Karpas-422 (cell line): ENCODE measurements around the gene CASP8. TPM values are rescaled to one million over a fixed set of nuclear protein-coding genes. Genes with fewer than 3 reads are reported as not detected.
"Not testable (repeated sequence)": the region's sequence is repeated elsewhere in the genome, so short reads cannot be mapped to it uniquely, and the experiment has no call there.

ENCODE experiments used
- DNase-seq: peaks from one replicate; pipeline ENCODE4 v3.0.0-alpha.2; 2015
- H2AFZ ChIP-seq: fragments of 200-600 bp; sonication (generic); 2 replicates; pipeline ENCODE4 v1.6.1; 2014; ENCODE audit warnings: antibody characterized with exemption, low read length, mixed read lengths
- H3K27ac ChIP-seq: fragments of 200-600 bp; sonication (generic); 2 replicates; pipeline ENCODE4 v1.5.1; 2014; ENCODE audit warnings: mild to moderate bottlenecking, low read length, moderate library complexity
- H3K27me3 ChIP-seq: fragments of 200-600 bp; sonication (generic); 2 replicates; pipeline ENCODE4 v1.6.1; 2014; ENCODE audit warnings: low read length, mixed read lengths
- H3K36me3 ChIP-seq: fragments of 200-600 bp; sonication (generic); 2 replicates; pipeline ENCODE4 v1.6.1; 2014; ENCODE audit warnings: low read length, mixed read lengths; ENCODE audit not compliant: insufficient read depth
- H3K4me1 ChIP-seq: fragments of 200-600 bp; sonication (generic); 2 replicates; pipeline ENCODE4 v1.6.1; 2014; ENCODE audit warnings: mild to moderate bottlenecking, low read length, mixed read lengths
- H3K4me2 ChIP-seq: fragments of 200-600 bp; sonication (generic); 2 replicates; pipeline ENCODE4 v1.6.1; 2014; ENCODE audit warnings: low read length, low read depth, mild to moderate bottlenecking; ENCODE audit not compliant: poor library complexity, severe bottlenecking
- H3K4me3 ChIP-seq: fragments of 200-600 bp; sonication (generic); 2 replicates; pipeline ENCODE4 v1.5.1; 2014; ENCODE audit warnings: mild to moderate bottlenecking, antibody characterized with exemption, low read length, mixed read lengths
- H3K79me2 ChIP-seq: fragments of 200-600 bp; sonication (generic); 2 replicates; pipeline ENCODE4 v1.6.1; 2014; ENCODE audit warnings: mild to moderate bottlenecking, low read length, mixed read lengths
- H3K9ac ChIP-seq: fragments of 200-600 bp; sonication (generic); 2 replicates; pipeline ENCODE4 v1.6.0; 2014; ENCODE audit warnings: low read length
- H3K9me2 ChIP-seq: fragments of 200-600 bp; sonication (generic), shearing (Covaris generic); replicated peaks from 2 replicates; pipeline ENCODE4 v1.6.0; 2014; ENCODE audit warnings: mild to moderate bottlenecking, low read length, moderate library complexity; ENCODE audit not compliant: insufficient read depth
- H3K9me3 ChIP-seq: fragments of 300-700, 200-600 bp; sonication (generic); 2 replicates; pipeline ENCODE4 v1.6.1; 2014; ENCODE audit warnings: low read length, mixed read lengths
- H4K20me1 ChIP-seq: fragments of 200-600 bp; sonication (generic); 2 replicates; pipeline ENCODE4 v1.6.1; 2014; ENCODE audit warnings: mild to moderate bottlenecking, antibody characterized with exemption, low read length, low read depth; ENCODE audit not compliant: insufficient read depth
- total RNA-seq: library from RNA; depleted of rRNA; stranded (reverse); fragments of >200 nt; shearing (Covaris generic); gene quantifications from 2 replicates; pipeline ENCODE4 v1.2.3, GENCODE V29; 2014; ENCODE audit warnings: low replicate concordance

The CASP8 gene
- total RNA-seq, 1 experiment from 2014 or later, result 114 TPM

DNA sequence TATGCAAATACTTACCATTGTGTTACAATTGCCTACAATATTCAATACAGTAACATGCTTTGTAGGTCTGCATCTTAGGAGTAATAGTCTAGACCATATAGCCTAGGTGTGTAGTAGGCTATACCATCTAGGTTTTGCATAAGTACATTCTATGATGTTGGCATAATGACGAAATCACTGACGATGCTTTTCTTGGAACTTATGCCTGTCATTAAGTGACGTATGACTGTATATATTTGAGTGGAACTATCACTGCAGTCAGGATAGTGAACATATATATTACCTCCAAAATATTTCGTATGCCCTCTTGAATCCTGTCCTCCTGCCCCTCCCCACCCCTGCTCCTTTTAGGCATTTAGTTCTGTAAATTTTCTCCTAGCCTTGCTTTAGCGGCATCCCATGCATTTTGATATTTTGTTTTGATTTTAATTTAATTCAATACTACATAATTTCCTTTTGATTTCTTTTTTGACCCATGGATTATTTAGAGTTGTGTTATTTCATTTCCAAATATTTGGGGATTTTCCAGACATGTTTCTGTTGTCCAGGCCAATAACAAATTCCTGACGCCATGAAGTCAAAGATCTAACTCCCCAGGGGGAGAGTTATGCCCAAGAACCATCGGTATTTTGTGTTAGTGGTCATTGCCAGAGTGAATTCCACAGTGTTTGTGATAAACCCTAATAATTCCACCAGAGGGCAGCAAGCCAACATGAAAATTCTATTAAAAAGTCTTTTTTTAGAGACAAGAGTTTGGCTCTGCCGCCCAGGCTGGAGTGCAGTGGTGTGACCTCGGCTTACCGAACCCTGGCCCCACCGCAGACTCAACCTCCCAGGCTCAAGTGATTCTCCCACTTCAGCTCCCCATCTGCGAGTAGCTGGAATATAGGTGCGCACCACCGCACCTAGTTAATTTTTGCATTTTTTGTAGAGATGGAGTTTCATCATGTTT is 24.2 kb upstream of the CASP8 start:
- no peaks in the 10 kb centered on the region for H3K9me2 ChIP-seq
- peak overlapping the region; percentile 70 for H3K4me3 ChIP-seq
- H3K4me1 ChIP-seq, result peaks cover 44% of the 10 kb centered on the region
- no peak overlapping the region for H2AFZ ChIP-seq
- peak overlapping the region; percentile 80 for H3K4me2 ChIP-seq
- DNase-seq, result peak; percentile 89
- H4K20me1 ChIP-seq, result no peaks in the 10 kb centered on the region
- H3K9ac ChIP-seq, result peak overlapping the region; percentile 6; the same call in 1 of the 2 replicates
- H3K27ac ChIP-seq, result no peak overlapping the region
- no peaks in the 10 kb centered on the region for H3K27me3 ChIP-seq
- H3K79me2 ChIP-seq, result peaks cover 26% of the 10 kb centered on the region
- H3K9me3 ChIP-seq, result no peaks in the 10 kb centered on the region
- H3K36me3 ChIP-seq, result peaks cover 12% of the 10 kb centered on the region; the same call in 1 of the 2 replicates

- H2AFZ ChIP-seq, result no peak overlapping the region
Observed at GRCh38 chr2:201237486-201238123, 22.7 kb upstream of the CASP8 start.

GRCh38 chr2:201239167-201239935 is 21.0 kb upstream of the CASP8 start:
- not testable (repeated sequence) for DNase-seq, H2AFZ ChIP-seq, H3K4me3 ChIP-seq, H3K27ac ChIP-seq, H3K9me3 ChIP-seq, H3K9ac ChIP-seq, H3K4me2 ChIP-seq, H3K27me3 ChIP-seq, H3K9me2 ChIP-seq, H4K20me1 ChIP-seq
- peaks cover 20% of the 10 kb centered on the region for H3K79me2 ChIP-seq
- peaks cover 33% of the 10 kb centered on the region for H3K4me1 ChIP-seq
- peaks cover 12% of the 10 kb centered on the region; the same call in 1 of the 2 replicates for H3K36me3 ChIP-seq

More at GRCh38 chr2:201237486-201238123, 22.7 kb upstream of the CASP8 start:
- Histone ChIP-seq H3K9me2 (no peaks in the 10 kb centered on the region), H3K4me1 (peaks cover 40% of the 10 kb centered on the region), H3K9ac (no peak overlapping the region), H3K36me3 (peaks cover 12% of the 10 kb centered on the region; the same call in 1 of the 2 replicates), H3K27ac (no peak overlapping the region), H4K20me1 (no peaks in the 10 kb centered on the region), H3K9me3 (no peaks in the 10 kb centered on the region), H3K4me3 (no peak overlapping the region), H3K79me2 (peaks cover 26% of the 10 kb centered on the region), H3K27me3 (no peaks in the 10 kb centered on the region), H3K4me2 (no peak overlapping the region)
- no peak for DNase-seq

- Histone ChIP-seq H3K4me1 (peaks cover 24% of the 10 kb centered on the region), H3K79me2 (no peaks in the 10 kb centered on the region; the same call in 1 of the 2 replicates), H2AFZ (no peak overlapping the region), H3K9me2 (no peaks in the 10 kb centered on the region), H3K27ac (no peak overlapping the region), H4K20me1 (no peaks in the 10 kb centered on the region), H3K4me3 (no peak overlapping the region), H3K27me3 (no peaks in the 10 kb centered on the region), H3K4me2 (no peak overlapping the region), H3K36me3 (peaks cover 12% of the 10 kb centered on the region; the same call in 1 of the 2 replicates), H3K9ac (no peak overlapping the region), H3K9me3 (no peaks in the 10 kb centered on the region)
- DNase-seq, result no peak
Observed at GRCh38 chr2:201242571-201243277, 17.6 kb upstream of the CASP8 start.

DNA sequence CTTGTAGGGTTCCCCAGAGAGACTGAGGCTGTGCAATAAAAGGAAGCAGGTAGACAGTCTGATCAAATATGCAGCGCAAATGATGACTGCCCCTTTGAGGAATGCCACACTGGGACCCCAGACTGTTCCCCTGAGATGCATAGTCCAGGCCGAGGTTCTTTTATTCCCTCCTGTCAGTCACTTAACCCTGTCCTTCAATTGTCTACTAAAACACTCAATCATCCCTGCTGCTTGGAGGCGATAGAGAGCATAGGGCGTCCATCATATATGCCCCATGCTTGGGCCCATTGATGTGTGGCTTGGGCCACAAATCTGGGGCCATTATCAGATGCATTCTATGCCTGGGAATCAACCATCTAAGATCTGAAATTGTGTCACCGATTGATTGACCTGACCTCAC is 15.5 kb upstream of the CASP8 start:
- Histone ChIP-seq H3K9me2 (no peaks in the 10 kb centered on the region), H4K20me1 (no peaks in the 10 kb centered on the region), H3K4me1 (peaks cover 24% of the 10 kb centered on the region), H3K79me2 (no peaks in the 10 kb centered on the region), H3K4me2 (no peak overlapping the region), H2AFZ (no peak overlapping the region), H3K27ac (no peak overlapping the region), H3K36me3 (peaks cover 8% of the 10 kb centered on the region; the same call in 1 of the 2 replicates), H3K27me3 (no peaks in the 10 kb centered on the region), H3K9me3 (no peaks in the 10 kb centered on the region), H3K9ac (no peak overlapping the region), H3K4me3 (no peak overlapping the region)
- no peak for DNase-seq

GRCh38 chr2:201246280-201246679 is 14.1 kb upstream of the CASP8 start:
- DNase-seq, result no peak
- Histone ChIP-seq H3K36me3 (no peaks in the 10 kb centered on the region), H3K27me3 (no peaks in the 10 kb centered on the region), H2AFZ (no peak overlapping the region), H3K9ac (no peak overlapping the region), H3K27ac (no peak overlapping the region), H3K4me1 (peaks cover 24% of the 10 kb centered on the region), H4K20me1 (no peaks in the 10 kb centered on the region), H3K4me3 (no peak overlapping the region), H3K79me2 (no peaks in the 10 kb centered on the region), H3K4me2 (no peak overlapping the region), H3K9me3 (no peaks in the 10 kb centered on the region), H3K9me2 (no peaks in the 10 kb centered on the region)

GRCh38 chr2:201248288-201248844 is 12.0 kb upstream of the CASP8 start:
- H3K4me3 ChIP-seq, result no peak overlapping the region
- H3K9me3 ChIP-seq, result no peaks in the 10 kb centered on the region
- peaks cover 16% of the 10 kb centered on the region for H3K4me1 ChIP-seq
- DNase-seq, result no peak
- no peaks in the 10 kb centered on the region for H4K20me1 ChIP-seq
- no peak overlapping the region for H2AFZ ChIP-seq
- no peaks in the 10 kb centered on the region for H3K27me3 ChIP-seq
- no peak overlapping the region for H3K9ac ChIP-seq
- no peak overlapping the region for H3K4me2 ChIP-seq
- no peaks in the 10 kb centered on the region for H3K36me3 ChIP-seq
- no peak overlapping the region for H3K27ac ChIP-seq
- no peaks in the 10 kb centered on the region for H3K79me2 ChIP-seq
- H3K9me2 ChIP-seq, result no peaks in the 10 kb centered on the region
